ENCODE data around the gene NEK5. TPM values are rescaled to one million over a fixed set of nuclear protein-coding genes. Genes with fewer than 3 reads are reported as not detected.

NEK5 gene
- total and polyA plus RNA-seq, 2 donors (not counting 3 experiments of a cell fraction or from before 2014, with no cell fraction given) = 0.03 to 0.18 TPM

DNA sequence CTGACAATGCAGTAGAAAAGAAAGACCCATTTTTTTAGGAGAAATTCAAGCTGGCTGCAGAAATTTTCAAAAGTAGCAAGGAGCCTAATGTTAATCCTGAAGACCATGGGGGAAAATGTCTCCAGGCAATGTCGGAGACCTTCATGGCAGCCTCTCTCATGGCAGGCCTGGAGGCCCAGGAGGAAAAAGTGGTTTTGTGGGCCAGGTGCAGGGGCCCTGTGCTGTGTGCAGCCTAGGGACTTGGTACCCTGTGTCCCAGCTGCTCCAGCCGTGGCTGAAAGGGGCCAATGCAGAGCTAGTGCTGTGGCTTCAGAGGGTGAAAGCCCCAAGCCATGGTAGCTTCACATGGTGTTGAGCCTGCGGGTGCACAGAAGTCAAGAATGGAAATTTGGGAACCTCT, 112.6 kb downstream of the NEK5 start:
- peaks cover 31% of the 10 kb centered on the region for H3K79me2 ChIP-seq (ENCODE audit: control insufficient read depth, insufficient read depth, low read length)
- BruUV-seq (replicated peaks) = no TSS peak
- CTCF ChIA-PET = no interaction called here

More for the DNA sequence above, 112.6 kb downstream of the NEK5 start:
- H3K4me2 ChIP-seq (ENCODE audit: insufficient read depth, low read length) = no peak overlapping the region
- DNase-seq (ENCODE audit: low read depth, low spot score) = no peak
- peaks cover 0 to under 1% of the 10 kb centered on the region in 2 experiments for H3K27me3 ChIP-seq (ENCODE audit: control insufficient read depth in 2 of 2, insufficient read depth in 2 of 2, low read length in 2 of 2)
- dilution Hi-C loops (cut with MboI; ENCODE audit: extremely low pct_ligation_motif_present, low sequenced_read_pairs) (no loop called here), intact Hi-C loops (cut with micrococcal nuclease) (no loop called here)
- H3K36me3 ChIP-seq (ENCODE audit: control insufficient read depth in 2 of 2, extremely low read depth in 1 of 2, insufficient read depth in 2 of 2, low read length in 2 of 2) = peaks cover 0 to 3% of the 10 kb centered on the region in 2 experiments
- no peak overlapping the region for H3K27ac ChIP-seq (ENCODE audit: insufficient read depth, low read depth, low read length)
- TF ChIP-seq FOS (IDR thresholded peaks at IDR 0.05; ENCODE audit: borderline replicate concordance, insufficient read depth, low read length) (no peak), POLR2AphosphoS5 (IDR thresholded peaks at IDR 0.05; ENCODE audit: insufficient read depth, low read depth, low read length) (no peak), GATA2 (IDR thresholded peaks at IDR 0.05; ENCODE audit: insufficient read depth, insufficient read length, low read depth, low read length) (no peak), JUN (IDR thresholded peaks at IDR 0.05; ENCODE audit: borderline replicate concordance, insufficient read depth, insufficient read length, low read depth) (no peak), MYC (IDR thresholded peaks at IDR 0.05; ENCODE audit: low read depth, low read length) (no peak), EZH2 (IDR thresholded peaks at IDR 0.05; ENCODE audit: borderline replicate concordance, low read depth, low read length, severe bottlenecking) (no peak), POLR2A (IDR thresholded peaks at IDR 0.05; ENCODE audit: low read depth, low read length) (no peak)
- TF ChIP-seq, protein P1, sequence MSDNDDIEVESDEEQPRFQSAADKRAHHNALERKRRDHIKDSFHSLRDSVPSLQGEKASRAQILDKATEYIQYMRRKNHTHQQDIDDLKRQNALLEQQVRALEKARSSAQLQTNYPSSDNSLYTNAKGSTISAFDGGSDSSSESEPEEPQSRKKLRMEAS (IDR thresholded peaks at IDR 0.05; ENCODE audit: insufficient read depth, insufficient read length) = no peak
- TF ChIP-seq, protein P2, sequence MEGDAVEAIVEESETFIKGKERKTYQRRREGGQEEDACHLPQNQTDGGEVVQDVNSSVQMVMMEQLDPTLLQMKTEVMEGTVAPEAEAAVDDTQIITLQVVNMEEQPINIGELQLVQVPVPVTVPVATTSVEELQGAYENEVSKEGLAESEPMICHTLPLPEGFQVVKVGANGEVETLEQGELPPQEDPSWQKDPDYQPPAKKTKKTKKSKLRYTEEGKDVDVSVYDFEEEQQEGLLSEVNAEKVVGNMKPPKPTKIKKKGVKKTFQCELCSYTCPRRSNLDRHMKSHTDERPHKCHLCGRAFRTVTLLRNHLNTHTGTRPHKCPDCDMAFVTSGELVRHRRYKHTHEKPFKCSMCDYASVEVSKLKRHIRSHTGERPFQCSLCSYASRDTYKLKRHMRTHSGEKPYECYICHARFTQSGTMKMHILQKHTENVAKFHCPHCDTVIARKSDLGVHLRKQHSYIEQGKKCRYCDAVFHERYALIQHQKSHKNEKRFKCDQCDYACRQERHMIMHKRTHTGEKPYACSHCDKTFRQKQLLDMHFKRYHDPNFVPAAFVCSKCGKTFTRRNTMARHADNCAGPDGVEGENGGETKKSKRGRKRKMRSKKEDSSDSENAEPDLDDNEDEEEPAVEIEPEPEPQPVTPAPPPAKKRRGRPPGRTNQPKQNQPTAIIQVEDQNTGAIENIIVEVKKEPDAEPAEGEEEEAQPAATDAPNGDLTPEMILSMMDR (IDR thresholded peaks at IDR 0.05; ENCODE audit: extremely low read depth in 1 of 2, insufficient read depth in 1 of 2, low read depth in 1 of 2, low read length in 2 of 2) = no peak
- POLR2A ChIA-PET = no interaction called here
- no peak overlapping the region for H3K9ac ChIP-seq (replicated peaks; ENCODE audit: extremely low read depth, insufficient read depth, low read length)
- peaks cover 9% of the 10 kb centered on the region for H3K4me1 ChIP-seq (ENCODE audit: control insufficient read depth, extremely low read depth, insufficient read depth, low read length)
- H3K9me1 ChIP-seq (replicated peaks; ENCODE audit: control insufficient read depth, extremely low read depth, insufficient read depth, low read length) = no peaks in the 10 kb centered on the region
- no peak for FAIRE-seq
- no peaks in the 10 kb centered on the region for H3K9me3 ChIP-seq (replicated peaks; ENCODE audit: control insufficient read depth, insufficient read depth, low read length)
- H3K4me3 ChIP-seq (replicated peaks in 1 of 3; ENCODE audit: insufficient read depth in 1 of 3, low read depth in 1 of 3, low read length in 3 of 3) = no peak overlapping the region
- H2AFZ ChIP-seq (ENCODE audit: low read depth, low read length) = no peak overlapping the region
- H4K20me1 ChIP-seq (replicated peaks; ENCODE audit: control insufficient read depth, extremely low read depth, insufficient read depth, low read length) = no peaks in the 10 kb centered on the region

All from endothelial cell of umbilical vein (primary cell).